Activated gamma-delta T cell (primary cell): ENCODE measurements around the gene DYNC2LI1.

ENCODE experiments used
- DNase-seq: peaks from one replicate; lab custom pipeline; 2025; lab: John Stamatoyannopoulos, UW

DYNC2LI1 gene

DNA sequence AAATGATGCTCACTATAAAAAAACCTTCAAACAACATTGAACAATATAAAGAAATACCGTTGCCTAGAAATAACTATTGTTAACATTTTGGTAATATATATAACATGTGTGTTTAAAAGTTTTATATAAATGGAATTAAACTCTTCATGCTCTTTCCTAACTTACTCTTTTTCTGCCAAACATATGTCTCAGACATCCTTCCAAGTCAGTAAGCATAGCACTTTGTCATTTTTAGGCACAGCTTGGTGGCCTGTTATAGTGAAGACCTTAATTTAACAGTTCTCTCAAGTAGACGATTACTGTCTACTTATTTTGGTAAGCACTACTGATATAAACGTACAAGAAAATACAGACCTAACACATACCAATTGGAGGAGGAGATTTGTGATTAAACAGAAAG, 40.9 kb downstream of the DYNC2LI1 start:
- DNase-seq, result no peak

DNA sequence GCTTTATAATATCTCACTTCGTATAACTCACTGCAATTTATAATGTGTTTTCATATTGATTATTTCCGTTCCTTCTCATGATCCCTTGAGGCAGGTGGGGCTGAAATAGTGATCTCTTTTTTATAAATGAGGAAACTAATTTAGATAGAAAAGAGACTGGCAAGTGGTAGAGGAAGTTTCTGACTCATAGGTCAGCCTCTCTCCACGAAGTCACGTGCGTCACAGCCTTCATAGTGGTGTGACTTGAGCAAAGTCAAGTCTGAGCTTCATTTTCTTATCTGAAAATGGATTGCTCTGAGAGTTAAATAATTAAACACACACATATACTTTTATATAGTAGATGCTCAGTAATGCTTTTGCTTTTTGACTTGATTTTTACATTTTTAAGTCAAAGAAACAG, 44.9 kb downstream of the DYNC2LI1 start:
- DNase-seq, result no peak

DNA sequence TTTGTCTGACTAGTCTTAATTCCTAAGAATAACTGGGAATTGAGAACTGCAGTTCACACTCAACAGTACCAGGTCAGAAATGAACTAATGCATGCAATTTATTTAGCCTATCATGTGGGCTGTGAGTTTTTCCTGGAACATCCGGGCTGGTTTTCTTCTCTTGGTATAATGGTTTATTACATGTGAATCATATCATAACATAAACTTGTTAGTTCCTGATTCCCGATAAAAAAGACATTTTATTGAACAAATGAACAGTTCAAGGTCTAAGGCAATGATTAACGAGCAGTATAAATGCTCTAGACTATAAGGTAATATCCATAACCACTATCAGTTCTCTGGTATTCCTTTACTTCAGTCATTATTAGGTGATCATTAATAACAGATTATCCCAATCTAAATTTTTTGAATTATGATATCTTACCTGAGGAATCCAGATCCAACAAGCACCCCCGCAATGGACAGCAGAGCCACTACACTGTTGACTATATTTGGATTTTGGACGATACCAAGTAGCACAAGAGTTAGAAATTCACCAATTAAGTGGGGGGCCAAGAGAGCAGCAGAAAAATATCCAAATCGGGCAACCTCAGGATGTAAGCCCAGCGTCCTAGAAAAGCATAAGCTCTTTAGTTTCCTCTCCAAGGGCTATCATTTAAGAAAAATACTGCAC, 45.8 kb downstream of the DYNC2LI1 start:
- DNase-seq, result no peak

DNA sequence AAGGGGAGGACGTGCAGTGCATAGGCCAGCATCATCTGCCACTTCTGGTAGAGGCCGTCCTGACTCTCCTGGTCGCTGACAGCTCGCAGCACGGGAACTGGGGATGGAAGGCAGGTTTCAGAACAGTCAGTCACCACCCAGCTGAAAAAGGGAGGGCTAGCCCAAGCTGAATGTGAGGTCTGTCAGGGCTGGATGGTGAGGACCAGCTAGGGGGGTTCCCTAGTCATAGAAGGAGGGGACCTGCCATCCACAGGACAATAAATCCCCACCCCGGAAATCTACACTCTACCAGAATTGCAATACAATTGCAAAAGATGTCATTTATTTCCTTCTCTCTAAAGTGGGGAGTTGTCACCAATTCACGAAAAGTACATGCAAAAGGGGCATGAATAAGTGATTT, 49.0 kb downstream of the DYNC2LI1 start:
- DNase-seq, result no peak

DNA sequence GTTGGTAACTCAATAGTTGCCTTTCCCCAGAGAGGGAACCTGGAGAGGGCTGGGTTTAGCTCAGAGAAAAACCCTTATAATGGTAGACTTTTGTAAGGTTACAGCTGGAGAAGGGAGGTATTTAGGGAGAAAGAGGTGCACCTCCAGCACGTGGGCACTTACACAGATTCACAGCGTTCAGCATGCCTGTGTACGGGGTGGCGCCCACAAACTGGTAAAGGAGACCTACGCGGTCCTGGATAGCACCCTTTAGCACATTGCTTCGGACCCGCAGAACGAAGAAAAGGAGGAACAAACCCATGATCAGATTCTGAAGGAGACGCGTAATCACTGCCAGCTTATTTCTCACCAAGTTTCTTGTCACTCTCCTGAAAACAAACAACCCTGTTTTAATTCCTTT, 49.9 kb downstream of the DYNC2LI1 start:
- no peak for DNase-seq

DNA sequence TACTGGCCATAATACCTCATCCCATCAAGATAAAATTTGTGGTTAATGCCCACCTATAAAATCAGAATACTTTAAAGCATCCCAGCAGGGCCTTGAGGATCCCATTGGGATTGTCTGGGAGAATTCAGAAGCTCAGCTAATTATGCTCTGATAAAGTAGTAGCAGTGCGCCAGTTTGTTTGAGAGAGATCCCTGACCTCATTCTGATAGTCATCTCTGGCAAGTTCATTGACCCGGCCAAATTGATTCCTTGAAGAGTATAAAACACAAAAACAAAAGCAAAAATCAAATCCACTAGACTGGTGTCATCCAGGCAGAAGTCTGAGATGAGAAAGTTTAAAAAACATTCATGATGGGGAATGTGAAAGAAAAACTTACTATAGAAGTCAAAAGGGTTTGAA, 50.7 kb downstream of the DYNC2LI1 start:
- DNase-seq, result no peak

DNA sequence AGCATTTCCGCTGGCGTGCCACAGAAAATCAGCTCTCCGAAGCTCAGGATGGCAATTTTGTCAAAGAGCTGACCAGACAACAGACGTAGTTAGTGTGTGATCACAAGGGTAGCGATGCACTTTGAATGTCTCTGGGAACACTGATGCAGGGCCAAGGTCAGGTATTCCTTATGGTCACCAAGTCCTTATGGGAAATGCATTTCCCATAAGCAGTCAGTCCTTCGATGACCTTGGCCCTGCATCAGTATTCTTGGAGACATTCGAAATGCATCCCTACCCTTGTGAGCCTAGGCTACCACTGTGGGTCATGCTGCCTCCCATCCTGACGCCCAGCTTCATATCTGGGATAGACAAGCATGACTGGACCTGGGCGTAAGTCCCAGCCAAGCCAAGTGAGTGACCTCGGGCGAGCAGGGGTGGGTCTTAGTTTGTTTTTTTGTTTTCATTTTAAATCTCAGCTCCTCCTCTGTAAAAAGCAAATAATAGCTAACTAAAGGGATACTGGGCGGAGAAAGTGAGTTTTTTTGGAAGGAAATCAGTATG, 51.2 kb downstream of the DYNC2LI1 start:
- no peak for DNase-seq

DNA sequence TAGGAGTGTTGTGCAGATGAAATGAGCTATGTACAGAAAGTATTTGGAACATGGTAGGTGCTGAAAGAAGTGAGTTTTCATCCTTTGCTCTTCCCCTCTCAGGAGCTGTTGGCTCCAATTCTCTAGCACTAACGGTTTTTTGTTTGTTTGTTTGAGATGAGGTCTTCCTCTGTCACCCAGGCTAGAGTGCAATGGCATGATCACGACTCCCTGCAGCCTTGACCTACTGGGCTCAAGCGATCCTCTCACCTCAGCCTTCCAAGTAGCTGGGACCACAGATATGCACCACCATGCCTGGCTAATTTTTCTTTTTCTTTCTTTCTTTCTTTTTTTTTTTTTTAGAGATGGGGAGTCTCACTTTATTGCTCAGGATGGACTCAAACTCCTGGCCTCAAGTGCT, 52.0 kb downstream of the DYNC2LI1 start:
- DNase-seq, result no peak

DNA sequence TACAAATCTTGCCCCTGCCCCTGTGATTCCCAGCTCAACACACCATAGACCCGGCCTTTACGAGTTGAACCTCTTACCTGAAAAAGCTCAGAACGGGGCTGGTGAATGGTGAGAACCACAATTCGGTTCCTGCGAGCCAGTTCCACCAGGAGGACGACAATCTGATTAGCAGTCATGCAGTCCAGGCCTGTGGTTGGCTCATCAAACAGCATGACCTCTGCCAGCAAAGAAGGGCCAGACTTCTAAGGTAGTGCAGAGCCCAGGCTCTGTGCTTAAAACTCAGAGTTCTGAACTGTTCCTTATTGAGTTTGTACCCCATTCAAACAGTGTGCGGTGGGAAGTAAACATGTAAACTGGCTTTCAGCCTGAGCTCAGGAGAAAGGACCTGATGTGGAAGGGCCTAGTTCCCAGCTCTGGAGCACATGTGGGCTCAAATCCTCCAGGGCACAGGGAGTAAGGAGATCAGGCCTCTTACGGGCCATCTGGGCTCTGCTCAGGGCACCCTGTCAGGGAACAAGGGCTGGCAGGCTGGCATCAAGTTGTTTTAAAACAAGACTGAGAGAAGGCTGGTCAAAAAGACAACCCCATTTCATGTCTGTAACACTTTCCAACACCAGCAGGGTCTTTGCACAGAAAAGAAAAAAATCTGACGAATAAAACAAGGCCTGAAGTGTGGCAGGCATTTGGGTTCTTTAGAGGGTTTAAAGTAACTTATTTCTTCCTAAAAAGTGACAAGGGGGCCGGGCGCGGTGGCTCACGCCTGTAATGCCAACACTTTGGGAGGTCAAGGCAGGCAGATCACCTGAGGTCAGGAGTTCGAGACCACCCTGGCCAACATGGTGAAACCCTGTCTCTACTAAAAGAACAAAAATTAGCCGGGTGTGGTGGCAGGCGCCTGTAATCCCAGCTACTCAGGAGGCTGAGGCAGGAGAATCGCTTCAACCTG, 52.7 kb downstream of the DYNC2LI1 start:
- no peak for DNase-seq

DNA sequence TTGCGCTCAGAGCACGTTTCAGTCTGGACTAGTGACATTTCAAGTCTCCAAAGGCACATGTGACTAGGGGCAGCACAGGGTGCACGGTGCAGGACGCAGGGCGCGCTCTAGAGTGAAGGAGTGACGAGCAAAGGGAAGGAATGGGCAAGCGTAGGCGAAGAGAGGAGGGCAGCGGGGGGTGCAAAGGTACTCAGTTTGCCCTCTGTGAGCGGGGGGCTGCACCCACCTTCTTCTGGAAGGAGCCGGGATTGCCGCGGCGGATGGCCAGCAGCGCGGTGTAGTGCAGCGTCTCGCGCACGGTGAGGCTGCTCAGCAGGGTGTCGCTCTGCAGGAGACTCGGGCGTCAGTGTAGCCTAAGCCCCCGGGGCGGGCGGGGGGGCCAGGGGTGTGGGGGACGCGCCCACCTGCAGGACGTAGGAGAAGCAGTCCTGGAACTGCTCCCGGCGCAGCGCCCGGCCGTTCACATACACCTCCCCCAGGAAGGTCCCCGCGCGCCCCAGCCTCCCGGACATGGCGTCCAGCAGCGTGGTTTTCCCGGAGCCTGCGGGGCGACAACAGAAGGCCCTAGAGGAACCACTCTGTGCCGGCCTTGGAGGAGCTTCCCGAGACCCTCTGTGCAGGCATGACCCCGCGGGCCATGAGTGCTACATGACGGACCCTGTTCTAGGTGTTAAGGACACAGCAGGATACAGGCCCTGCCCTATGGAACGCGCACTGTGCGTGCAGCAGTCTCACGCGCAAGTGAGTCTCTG, 57.9 kb downstream of the DYNC2LI1 start:
- DNase-seq, result no peak

DNA sequence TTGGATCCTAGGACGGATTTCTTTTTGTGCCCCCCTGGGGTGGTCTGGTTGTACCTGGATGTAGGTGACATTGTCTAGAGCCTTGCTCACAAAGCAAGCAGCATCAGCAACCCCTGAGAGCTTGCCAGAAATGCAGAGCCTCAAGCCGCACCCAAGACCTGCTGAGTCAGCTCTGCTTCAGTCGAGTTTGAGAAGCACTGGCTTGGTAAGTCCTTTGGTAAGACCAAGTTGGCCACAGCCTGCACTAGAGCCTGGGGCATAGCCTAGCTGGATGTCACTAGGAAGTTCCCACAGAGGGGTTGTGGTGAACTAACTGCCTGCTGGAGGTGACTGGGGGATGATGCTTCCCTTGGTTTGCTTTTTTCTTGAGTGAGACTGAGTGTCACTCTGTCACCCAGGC, 58.6 kb downstream of the DYNC2LI1 start:
- no peak for DNase-seq

DNA sequence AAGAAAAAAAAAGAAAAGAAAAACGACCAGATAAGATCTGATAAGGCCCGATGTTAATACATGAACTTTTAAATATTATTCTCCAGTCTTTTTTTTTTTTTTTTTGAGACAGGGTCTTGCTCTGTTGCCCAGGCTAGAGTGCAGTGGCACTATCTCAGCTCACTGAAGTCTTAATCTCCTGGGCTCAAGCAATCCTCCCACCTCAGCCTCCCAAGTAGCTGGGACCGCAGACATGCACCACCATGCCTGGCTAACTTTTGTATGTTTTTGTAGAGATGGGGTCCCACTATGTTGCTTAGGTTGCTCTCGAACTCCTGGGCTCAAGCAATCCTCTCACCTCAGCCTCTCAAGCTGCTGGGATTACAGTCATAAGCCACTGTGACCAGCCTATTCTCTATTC, 63.2 kb downstream of the DYNC2LI1 start:
- DNase-seq, result no peak

DNA sequence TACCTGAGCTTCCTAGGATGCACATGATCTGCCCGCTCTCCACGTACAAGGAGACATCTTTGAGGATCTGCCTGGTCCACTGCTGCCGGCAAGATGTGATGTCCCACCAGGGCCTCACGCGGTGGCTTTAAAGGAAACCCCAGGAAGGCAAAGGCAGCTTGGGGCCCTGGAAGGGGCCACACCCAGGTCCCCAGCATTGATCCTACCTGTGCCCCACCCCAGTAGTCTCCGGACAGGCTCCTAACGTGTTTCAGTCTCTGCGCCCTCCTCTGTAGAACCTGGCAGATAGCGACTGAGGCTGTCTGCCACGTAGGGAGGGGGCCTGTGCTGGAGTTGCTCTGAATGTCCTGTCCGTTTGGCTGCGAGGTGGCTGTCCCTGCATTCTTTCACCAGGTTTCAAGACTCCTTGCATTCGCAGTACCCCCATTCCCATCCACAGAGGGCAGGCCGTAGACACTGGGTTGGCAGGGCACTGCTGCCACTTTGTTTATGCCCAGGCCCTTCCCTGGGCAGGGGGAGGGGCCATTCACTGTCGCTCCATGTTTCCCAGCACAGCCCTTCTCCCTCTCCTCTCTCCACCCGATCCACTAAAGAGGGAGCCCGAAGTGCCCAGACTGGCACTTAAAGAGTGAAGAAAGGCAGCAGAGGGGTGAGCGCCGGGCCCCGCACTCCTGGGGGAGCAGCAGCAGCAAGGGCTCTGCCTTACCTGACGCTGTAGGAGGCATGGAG, 64.2 kb downstream of the DYNC2LI1 start:
- no peak for DNase-seq

DNA sequence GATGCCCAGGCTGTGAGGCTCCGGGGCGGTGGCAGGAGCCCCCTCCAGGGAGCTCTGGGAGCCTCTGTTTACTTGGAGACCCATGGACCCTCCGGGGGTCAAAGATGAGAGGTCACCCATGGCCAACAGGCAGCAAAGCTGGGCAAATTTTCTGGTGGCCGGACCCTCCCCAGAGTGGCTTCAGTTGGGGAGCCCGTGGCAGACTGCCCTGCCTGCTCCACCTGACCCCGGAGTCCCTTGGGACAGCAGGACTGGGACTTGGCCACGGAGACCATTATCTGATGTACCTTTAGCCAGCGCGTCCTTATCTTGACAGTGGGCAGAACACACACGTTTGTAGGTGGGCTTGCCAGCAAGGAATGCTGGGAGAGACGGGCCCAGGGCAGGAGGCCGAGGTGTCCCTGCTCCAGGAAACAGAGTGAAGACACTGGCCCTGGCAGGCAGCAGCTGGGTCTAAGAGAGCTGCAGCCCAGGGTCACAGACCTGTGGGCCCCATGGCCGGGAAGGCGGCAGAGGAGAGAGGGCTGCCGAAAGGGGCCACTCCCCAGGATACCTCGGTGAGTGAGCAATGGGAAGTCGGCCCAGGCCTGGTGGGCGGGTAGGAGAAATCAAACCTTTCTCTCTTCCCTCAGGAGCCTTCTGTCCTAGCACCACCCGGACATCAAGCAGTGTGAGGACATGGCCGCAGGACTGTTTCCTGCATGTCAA, 64.9 kb downstream of the DYNC2LI1 start, which contains the start of the genes ABCG5 and ABCG8:
ABCG5 (minus strand) TSS at position 280 of the 708 bp plus-strand sequence; CDS start at position 120, 160 bp downstream.
ABCG8 (plus strand) TSS at position 412 of the 708 bp plus-strand sequence; CDS start at position 495, 83 bp downstream.
- DNase-seq, result no peak

DNA sequence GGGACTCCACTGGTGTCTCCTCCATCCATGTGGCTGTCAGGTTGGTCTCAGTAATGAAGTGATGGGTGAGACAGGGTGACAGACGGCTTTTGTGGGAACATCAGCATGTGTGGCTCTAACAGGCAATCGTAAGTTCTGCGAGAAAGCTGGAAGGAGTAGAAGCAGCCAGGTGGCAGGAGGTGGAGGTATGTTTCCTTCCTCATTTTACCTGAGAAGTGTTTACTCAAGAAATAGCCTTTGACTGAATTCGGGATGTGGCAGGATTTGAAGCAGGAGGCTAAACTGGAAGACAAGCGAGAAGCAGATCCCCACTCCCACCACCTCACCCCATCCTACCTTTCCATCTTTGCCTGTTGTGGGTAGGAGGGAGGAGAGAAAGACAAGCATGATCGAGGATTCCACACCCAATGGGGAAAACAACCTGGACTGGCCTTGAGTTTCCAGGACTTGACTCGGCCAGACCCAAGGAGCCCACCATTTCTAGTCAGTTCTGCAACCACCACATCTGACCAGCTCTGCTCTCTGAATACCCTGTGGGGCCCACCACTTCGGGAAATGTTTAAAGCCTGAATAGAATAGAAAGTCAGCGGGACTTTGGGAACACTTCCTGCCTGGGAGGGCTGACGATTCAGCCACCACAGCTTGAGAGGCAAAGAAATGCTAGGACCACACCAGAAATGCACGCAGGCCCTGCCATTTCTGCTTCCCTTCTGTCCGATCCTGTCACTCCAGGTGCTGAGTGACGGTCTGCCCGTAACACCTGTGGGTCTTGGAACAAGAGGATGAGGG, 66.1 kb downstream of the DYNC2LI1 start:
- no peak for DNase-seq

DNA sequence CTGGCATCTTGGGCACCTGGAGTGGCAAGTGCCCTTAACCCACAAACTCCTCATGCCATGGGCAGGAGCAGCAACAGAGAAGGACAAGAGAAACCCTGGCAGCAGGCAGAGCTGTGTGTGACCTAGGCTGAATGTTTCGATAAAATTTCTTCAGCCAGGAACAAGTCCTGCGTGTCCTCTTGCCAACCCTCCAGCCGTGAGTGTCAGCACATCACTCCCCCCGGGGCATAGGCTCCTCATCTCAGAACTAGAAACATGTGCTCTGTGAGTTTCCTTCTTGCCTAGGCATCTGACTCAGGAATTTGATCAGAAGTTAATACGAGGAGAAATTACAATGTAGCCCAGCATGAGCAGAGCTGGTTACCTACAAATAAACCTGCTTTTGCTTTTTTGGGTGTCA, 67.1 kb downstream of the DYNC2LI1 start:
- DNase-seq, result no peak

DNA sequence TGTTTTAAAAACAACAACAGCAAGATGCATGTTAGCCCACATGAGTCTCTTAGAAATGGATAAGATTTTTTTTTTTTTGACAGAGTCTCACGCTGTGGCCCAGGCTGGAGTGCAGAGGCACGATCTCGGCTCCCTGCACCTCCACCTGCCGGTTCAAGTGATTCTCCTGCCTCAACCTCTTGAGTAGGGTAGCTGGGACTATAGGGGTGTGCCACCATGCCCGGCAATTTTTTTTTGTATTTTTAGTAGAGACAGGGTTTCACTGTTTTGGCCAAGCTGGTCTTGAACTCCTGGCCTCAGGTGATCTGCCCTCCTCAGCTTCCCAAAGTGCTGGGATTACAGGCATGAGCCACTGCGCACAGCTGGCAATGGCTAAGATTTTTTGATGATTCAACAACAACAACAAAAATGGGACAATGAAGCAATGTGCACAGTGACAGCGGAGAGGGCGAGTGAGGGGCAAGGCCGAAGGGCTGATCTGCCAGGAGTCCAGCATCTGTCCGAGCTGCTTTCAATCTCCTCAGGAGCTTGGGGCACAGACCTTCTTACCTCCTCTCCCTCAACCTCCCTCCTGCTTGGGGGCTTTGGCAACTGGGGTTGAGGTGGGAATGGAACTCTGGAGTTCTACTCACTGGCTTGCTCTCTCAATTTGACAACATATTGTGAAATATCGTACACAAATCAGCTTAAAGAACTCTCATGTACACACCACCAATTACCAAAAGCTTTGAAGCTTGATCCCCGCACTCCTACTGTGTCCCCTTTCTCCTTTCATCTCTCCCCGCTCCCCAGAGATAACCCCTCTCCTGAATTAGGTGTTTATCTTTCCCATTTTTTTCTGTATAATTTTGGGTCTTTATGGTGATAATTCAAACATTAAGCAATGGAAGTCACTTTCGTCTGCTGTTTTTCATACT, 68.4 kb downstream of the DYNC2LI1 start:
- no peak for DNase-seq

DNA sequence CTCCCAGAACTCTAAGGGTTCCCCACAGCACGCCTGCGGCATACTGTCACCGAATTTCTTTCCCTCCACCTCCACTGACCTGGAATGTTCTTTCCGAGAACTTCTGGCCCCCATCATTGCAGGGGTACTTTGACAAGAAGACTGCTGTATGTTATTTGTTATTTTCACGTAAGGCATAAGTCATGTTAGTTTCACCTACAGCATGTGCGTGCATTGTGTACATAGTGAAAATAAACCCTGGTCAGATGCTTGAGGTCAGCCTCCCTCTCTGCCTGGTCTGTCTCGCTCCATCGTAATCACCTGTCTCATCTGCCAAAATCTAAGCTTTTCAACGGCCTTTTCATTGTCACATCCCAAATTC, 69.0 kb downstream of the DYNC2LI1 start:
- no peak for DNase-seq

DNA sequence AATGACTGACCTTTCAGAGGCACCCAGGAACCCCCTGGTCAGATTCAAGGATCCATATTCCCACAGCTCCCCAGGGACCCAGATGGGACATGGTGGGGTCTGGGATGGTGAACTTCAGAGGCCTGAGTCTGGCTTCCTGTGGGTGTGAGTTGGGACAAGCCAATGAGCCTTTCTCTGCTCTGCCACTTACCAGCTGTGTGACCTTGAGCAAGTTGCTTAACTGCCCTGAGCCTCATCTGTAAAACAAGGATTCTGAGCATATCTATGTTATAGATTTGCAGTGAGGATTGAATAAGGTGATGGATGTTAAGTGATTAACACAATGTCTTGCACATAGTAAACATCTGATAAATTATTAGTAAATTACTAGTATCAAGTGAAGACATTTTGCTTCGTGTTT, 71.3 kb downstream of the DYNC2LI1 start:
- no peak for DNase-seq
